HG02938 (cell line): ENCODE measurements around the gene EPHA2.
"Not testable (repeated sequence)": the region's sequence is repeated elsewhere in the genome, so short reads cannot be mapped to it uniquely, and the experiment has no call there.

Source experiments
- ATAC-seq: cut with Tn5 transposase; IDR thresholded peaks from one replicate; pipeline ENCODE4 v1.9.1; 2021; ENCODE audit warnings: mild to moderate bottlenecking, moderate library complexity; ENCODE audit not compliant: unreplicated experiment

The EPHA2 gene

GRCh38 chr1:16122916-16123315 is 33.0 kb downstream of the EPHA2 start:
- no peak for ATAC-seq

GRCh38 chr1:16122350-16122881 is 33.5 kb downstream of the EPHA2 start:
- ATAC-seq, result no peak

GRCh38 chr1:16120940-16121410 is 34.9 kb downstream of the EPHA2 start:
- no peak for ATAC-seq

GRCh38 chr1:16120407-16120806 is 35.5 kb downstream of the EPHA2 start:
- ATAC-seq, result no peak

GRCh38 chr1:16119926-16120325 is 35.9 kb downstream of the EPHA2 start:
- ATAC-seq, result no peak

- no peak for ATAC-seq
Measured at GRCh38 chr1:16119504-16119903, 36.4 kb downstream of the EPHA2 start.

- ATAC-seq, result no peak
Measured at GRCh38 chr1:16118706-16119105, 37.2 kb downstream of the EPHA2 start.

- ATAC-seq, result no peak
Measured at GRCh38 chr1:16117936-16118335, 37.9 kb downstream of the EPHA2 start.

GRCh38 chr1:16117369-16117768 is 38.5 kb downstream of the EPHA2 start:
- no peak for ATAC-seq

- no peak for ATAC-seq
Measured at GRCh38 chr1:16116625-16117024, 39.2 kb downstream of the EPHA2 start.

GRCh38 chr1:16116002-16116401 is 39.9 kb downstream of the EPHA2 start:
- no peak for ATAC-seq

GRCh38 chr1:16115468-16115983 is 40.3 kb downstream of the EPHA2 start:
- ATAC-seq, result no peak

GRCh38 chr1:16114527-16115467 is 41.1 kb downstream of the EPHA2 start:
- ATAC-seq, result no peak

- ATAC-seq, result no peak
Measured at GRCh38 chr1:16112596-16113555, 43.0 kb downstream of the EPHA2 start.

- ATAC-seq, result no peak
Measured at GRCh38 chr1:16111771-16112595, 43.9 kb downstream of the EPHA2 start.

- ATAC-seq, result no peak
Measured at GRCh38 chr1:16110884-16111283, 45.0 kb downstream of the EPHA2 start.

- no peak for ATAC-seq
Measured at GRCh38 chr1:16110456-16110855, 45.4 kb downstream of the EPHA2 start.

- no peak for ATAC-seq
Measured at GRCh38 chr1:16109571-16109970, 46.3 kb downstream of the EPHA2 start.

- not testable (repeated sequence) for ATAC-seq
Measured at GRCh38 chr1:16107039-16107438, 48.8 kb downstream of the EPHA2 start.

GRCh38 chr1:16101623-16102022 is 54.2 kb downstream of the EPHA2 start:
- ATAC-seq, result no peak
